Measurements from ENCODE around the gene GABRB3.

DNA sequence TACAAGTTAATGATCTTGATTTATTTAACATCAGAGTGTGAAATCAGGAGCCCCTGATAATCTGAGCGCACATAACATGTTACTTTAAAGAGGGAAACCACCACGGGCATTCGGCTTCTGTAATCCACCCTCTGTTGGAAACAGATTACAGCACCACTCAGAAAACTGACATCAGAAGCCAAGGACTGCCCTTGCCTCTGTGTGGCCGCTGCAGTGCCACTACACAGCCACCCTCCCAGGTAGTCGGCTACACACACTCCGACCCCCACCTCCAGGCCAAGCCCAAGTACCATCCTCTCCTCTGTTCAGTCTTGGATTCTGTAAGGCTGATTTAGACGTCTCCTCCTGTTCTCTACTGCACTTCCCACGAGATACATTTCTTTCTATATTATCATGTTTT, 251.7 kb downstream of the GABRB3 start:
- TF ChIP-seq, protein P1, sequence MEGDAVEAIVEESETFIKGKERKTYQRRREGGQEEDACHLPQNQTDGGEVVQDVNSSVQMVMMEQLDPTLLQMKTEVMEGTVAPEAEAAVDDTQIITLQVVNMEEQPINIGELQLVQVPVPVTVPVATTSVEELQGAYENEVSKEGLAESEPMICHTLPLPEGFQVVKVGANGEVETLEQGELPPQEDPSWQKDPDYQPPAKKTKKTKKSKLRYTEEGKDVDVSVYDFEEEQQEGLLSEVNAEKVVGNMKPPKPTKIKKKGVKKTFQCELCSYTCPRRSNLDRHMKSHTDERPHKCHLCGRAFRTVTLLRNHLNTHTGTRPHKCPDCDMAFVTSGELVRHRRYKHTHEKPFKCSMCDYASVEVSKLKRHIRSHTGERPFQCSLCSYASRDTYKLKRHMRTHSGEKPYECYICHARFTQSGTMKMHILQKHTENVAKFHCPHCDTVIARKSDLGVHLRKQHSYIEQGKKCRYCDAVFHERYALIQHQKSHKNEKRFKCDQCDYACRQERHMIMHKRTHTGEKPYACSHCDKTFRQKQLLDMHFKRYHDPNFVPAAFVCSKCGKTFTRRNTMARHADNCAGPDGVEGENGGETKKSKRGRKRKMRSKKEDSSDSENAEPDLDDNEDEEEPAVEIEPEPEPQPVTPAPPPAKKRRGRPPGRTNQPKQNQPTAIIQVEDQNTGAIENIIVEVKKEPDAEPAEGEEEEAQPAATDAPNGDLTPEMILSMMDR (IDR thresholded peaks at IDR 0.05; ENCODE audit: insufficient read depth, low read depth, low read length) = no peak
- TF ChIP-seq EZH2 (IDR thresholded peaks at IDR 0.05; ENCODE audit: insufficient read depth, low read length) = no peak

Measured in astrocyte (in vitro differentiated cells and primary cell).